SIG-M5 treated with dmso at 0.1 percent for 504 hours (cell line): ENCODE measurements around the gene TASP1.

ENCODE experiments used
- DNase-seq: peaks from one replicate; lab custom pipeline; 2025; ENCODE audit not compliant: unreplicated experiment; lab: John Stamatoyannopoulos, UW

TASP1 gene

DNA sequence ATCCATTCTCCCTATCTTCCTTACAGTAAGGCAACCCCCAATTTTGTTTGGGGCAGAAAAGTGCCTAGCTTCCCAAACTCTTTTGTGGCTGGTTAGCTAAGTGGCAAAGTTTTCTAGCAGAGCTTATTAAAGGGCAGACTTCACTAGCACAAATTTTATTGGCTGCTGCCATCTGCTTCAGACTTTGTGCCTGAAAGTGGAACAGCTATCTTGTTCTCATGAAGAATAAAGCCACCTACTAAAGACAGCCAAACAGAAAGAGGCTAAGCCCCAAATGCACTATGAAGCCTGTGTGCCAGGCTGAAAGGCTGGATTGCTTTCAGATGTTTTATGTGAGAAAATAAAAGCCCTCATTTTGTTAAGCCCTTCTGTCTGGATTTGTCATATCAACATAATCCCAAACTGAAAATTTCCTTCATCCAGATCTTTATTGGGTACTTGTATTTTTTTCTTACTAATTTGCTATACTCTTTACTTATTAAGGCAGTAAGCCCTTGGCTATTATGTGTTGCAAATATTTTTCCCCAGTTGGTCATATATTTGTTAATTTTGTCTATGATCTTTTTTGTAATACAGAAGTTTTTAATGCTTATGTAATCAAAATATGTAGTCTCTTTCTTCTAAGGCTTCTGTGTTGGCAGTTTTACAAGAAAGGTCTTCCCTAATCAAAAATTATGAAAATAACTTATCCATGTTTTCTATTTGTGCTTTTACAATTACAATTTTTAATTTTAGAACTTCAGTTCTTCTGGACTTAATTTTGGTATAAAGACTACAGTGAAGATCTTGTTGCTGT is 191.1 kb downstream of the TASP1 start:
- no peak for DNase-seq

DNA sequence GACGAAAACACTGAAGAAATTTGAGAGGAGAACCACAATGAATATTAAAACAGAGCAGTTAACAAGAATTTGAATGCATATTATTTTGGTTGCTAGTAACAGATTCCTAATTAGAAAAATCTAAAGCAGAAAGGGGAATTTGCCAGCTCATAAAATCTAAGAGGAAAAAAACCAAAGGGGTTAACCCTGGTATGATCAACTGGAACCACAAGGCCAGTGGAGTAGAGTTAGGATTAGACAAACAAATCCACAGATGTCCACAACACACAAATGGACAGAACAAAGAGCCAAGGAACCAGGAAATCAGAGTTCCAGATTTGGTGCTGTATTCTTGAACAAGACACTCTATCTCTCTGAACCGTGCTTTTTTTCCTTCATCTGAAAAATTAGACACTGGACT is 195.0 kb downstream of the TASP1 start:
- no peak for DNase-seq

DNA sequence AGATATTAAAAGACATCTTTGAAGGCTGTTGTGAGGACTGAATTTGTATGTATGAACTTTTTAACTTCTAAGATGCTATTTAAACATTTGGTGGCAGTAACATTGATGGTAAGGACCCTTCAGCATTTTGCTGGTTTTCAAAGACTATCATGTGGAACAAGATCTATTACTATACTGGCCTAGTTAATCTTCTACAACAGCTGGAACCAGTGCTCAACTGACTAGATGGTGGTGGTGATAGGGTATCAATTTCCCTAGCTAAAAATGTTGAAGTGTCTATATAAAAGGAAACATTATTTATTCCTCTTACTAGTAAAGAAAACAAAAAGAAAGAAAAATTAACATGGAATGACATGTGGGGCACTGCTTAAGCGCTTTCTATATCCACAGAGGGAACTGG is 195.7 kb downstream of the TASP1 start:
- DNase-seq, result no peak

- DNase-seq, result no peak
These were observed 197.3 kb downstream of the TASP1 start for GRCh38 chr20:13441388-13441787.

- no peak for DNase-seq
These were observed 202.2 kb downstream of the TASP1 start for GRCh38 chr20:13436530-13436929.

DNA sequence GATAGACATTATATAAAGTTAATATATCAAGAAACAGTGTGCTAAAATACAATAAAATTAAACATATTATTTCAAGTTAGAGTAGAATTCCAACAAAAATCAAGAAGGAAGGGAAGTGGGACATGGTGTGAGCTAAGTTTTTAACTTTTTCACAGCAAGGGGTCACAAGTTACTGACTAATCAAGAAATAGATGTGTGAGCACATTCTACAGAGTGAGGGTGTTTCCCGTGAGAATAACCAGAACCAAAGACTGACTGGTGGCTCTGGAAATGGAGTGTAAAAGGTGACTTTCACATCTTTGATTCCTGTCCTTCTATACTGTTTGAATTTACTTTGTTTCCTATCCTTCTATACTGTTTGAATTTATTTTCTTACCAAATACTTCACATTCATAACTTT is 206.6 kb downstream of the TASP1 start:
- DNase-seq, result no peak

GRCh38 chr20:13430346-13431002 is 208.3 kb downstream of the TASP1 start:
- peak; percentile 17 for DNase-seq

- no peak for DNase-seq
These were observed 210.0 kb downstream of the TASP1 start for GRCh38 chr20:13428684-13429083.

DNA sequence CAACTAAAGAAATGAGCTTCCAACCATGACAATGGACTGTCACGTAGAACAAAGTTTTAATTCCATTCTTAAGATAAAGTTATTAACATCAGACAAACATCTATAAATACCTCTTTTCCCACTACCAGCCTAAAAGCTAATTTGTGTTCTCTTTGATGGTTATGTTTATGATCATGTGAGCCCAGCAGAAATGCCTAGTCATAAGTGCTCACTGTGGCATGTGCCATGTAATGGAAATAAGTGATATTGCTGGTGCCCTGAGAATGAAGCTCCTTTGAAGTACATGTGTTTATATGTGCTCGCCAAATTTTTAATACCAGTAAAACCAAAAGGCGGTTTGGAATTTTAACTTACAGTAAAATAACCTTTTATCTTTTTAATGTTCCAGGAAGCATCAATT is 211.9 kb downstream of the TASP1 start:
- DNase-seq, result no peak

DNA sequence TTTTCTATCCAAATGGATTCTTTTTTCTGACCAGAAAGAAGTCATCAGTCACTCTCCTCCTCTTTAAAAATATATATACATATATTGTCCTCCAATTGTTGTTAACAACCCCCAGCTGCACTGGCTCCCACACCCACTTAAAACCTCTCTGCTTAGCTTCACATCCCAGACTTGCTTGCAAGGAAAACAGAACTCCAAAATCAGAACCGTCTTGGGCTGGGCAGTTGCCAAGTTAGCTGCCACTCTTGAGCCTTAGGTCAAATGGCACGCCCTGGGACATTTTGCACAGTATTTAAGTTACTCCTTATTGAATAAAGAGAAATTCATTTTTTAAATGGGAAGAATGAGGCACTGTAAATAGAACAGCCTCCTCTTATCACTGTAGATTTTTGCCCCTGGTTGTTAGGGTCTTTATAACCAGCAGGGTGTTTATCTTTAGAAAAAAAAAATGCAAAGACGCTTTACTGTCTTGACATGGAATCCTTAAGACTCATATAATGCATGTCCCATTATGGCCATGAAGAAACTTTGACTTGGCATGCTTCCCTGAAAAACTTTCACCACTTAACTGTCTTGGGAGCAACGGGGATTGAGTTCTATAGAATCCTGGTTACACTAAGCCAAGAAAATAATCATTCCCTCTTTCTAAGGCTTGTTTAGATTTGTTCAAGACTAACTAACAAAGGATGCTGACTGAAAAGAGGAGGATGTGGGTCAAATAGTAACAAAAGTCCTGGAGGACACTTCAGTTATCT is 213.2 kb downstream of the TASP1 start:
- DNase-seq, result no peak

DNA sequence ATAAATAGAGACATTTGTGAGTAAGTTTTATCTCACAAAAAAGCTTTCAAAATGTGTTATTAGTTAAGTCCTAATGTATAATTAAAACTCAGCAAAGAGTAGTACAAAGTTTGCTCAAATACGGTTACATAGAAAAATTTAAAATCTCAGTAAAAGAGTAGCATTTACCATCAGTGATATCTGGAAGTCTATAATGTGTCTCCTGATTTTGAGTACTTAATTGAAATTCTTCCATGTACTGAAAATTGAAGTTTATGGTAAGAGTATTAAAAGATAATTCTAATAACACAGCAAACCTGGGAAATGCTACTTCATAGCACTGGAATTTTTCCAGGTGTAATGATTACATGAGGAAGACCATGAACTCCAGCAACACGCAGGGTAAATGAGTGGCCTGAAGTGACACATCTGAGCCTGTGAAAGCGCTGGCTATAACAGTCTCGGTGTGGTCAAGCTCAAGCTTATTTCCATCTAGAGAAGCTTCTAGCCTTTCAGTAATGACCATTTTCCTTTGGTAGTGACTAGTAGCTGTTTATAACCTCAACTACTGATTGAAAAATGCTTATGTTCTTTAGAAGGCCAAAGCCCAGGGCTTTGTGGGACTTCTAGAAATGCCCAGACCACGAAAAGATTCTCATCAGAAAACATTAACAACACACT is 214.4 kb downstream of the TASP1 start:
- no peak for DNase-seq

GRCh38 chr20:13423472-13424173 is 215.1 kb downstream of the TASP1 start:
- no peak for DNase-seq

DNA sequence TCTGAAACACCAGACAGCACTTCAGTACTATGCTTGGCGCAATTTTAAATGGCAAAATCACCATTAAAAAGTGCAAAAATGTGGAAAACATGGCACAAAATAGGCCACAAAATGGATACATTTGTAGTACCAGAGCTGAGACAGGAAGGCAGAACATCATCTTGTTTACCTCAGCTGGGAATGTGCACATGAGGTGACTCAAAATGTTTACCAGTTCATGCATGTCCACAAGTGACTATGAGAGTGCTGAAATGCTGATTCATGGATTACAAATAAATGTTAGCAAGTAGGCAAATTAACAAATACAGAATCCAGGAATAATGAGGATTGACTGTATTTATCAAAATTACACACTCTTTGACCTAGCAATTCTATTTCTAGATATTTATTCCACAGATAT is 216.1 kb downstream of the TASP1 start:
- no peak for DNase-seq

DNA sequence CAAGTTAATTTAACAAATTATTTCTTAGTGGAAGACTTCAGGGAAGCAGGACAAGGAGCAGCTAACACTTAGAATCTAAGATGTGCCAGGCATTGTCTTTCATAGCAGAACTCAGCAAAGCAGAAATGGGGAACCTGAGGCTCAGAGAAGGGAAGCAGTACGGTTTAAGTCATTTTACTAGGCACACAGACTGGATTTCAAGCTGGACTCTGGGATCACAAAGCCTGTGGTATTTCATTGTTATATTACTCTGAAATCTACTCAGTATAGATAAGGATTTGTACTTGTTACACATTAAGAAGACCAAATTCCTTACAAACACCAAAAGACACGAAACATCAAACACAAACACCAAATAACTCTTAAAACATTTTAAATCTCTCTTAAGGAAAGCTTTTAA is 218.1 kb downstream of the TASP1 start:
- peak; percentile 21 for DNase-seq

DNA sequence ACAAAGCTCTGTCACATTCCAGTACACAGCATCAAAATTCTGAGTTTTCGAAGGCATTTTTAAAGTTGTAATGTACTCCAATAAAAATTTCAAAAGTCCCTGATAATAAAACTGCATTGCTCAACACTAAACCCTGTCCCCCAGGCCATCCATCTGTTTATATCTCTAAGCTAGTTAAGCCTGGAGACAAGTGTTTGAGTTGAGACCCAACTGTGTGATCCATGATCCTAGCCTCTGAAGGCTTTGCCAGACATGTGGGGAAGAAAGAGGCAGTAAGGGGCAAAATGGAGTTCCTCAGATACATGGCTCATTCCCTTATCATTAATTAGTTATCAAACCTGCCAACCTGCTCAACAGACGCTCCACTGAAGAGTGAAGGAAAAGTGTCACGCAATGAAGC is 219.3 kb downstream of the TASP1 start:
- DNase-seq, result no peak

GRCh38 chr20:13418263-13419229 is 220.2 kb downstream of the TASP1 start:
- DNase-seq, result peak; percentile 17

DNA sequence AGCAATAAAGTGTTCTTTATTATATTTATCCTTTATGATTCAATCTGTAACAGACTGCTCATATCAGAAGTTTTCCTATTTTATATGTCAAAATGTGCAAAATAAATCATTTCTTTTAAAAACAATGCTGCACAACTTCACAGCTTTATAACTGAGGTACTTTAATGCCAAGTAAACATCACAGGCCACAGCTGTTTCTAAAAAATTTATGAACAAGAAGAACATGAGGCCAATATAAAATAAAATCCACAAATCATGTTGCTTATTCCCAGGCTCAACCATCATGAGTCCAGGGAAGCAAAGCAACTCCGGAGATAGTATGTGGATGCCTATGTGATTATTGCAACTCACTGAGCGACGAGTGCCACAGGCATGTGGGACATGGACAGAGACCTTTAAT is 222.2 kb downstream of the TASP1 start:
- DNase-seq, result no peak

DNA sequence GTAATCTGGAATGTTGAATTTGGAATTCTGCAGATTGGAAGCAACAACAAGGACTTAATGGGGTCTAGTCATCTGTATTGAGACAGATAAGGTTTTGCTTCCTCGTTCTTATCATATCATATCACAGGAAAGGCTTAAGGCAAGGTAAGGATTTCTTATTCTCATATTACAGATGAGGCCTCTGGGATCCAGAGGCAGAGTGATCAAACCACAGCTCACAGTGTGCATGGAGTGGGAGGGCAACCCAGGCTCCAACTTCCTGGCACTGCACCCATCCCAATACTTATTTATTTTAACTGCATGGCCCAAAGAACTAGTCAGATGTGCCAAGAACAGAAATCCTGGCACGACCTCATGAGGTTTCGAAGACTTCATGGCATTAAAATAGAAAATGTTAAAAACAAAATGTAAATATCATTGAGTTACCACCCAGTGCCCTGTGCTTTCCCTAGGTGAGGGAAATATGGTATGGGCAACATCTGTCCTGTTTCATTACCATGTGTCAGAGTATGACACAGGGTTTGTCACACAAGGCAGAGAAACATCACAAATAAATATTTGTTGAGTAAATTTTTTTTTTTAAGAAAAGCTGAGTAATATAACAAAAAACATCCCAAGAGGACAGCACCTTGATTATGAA is 225.8 kb downstream of the TASP1 start:
- no peak for DNase-seq

- DNase-seq, result no peak
These were observed 234.4 kb downstream of the TASP1 start for GRCh38 chr20:13404293-13404692.
